HepG2 (cell line): ENCODE measurements around the gene CDC42SE2. TPM values are rescaled to one million over a fixed set of nuclear protein-coding genes. Genes with fewer than 3 reads are reported as not detected.
A peak's percentile ranks its signal among the peaks of the same experiment; 100 is the strongest.

Source experiments
- BRD4 ChIP-seq: sonication (generic); formaldehyde crosslinking; IDR thresholded peaks from 2 replicates; pipeline ENCODE4 v1.4.0; 2020; ENCODE audit warnings: missing genetic modification reagents
- HOXD1 ChIP-seq: sonication (generic); formaldehyde crosslinking; IDR thresholded peaks from 2 replicates; pipeline ENCODE4 v1.5.0; 2020; ENCODE audit warnings: missing genetic modification reagents
- IKZF4 ChIP-seq: sonication (generic); formaldehyde crosslinking; IDR thresholded peaks from 2 replicates; pipeline ENCODE4 v1.5.1; 2020; ENCODE audit warnings: borderline replicate concordance, mild to moderate bottlenecking, low read depth, missing genetic modification reagents; ENCODE audit errors: not compliant biosample characterization
- MTA3 ChIP-seq: sonication (generic); formaldehyde crosslinking; IDR thresholded peaks from 2 replicates; pipeline ENCODE4 v1.4.0; 2020; ENCODE audit warnings: missing genetic modification reagents
- NCOA1 ChIP-seq: sonication (generic); formaldehyde crosslinking; IDR thresholded peaks from 2 replicates; pipeline ENCODE4 v1.9.0; 2021; ENCODE audit warnings: missing genetic modification reagents
- NRL ChIP-seq: sonication (generic); formaldehyde crosslinking; IDR thresholded peaks from 2 replicates; pipeline ENCODE4 v1.5.0; 2020; ENCODE audit warnings: missing genetic modification reagents, mild to moderate bottlenecking, moderate library complexity, borderline replicate concordance
- PPARG ChIP-seq: conservative IDR thresholded peaks from 2 replicates; pipeline ENCODE4 v1.6.1; 2016; ENCODE audit warnings: missing biosample characterization, missing genetic modification reagents
- RAD21 ChIP-seq: fragments of 450-650 bp; formaldehyde crosslinking; IDR thresholded peaks from 2 replicates; pipeline ENCODE4 v1.5.0; 2020; ENCODE audit warnings: mild to moderate bottlenecking
- ZNF101 ChIP-seq: sonication (generic); formaldehyde crosslinking; IDR thresholded peaks from 2 replicates; pipeline ENCODE4 v1.4.0; 2020; ENCODE audit warnings: mild to moderate bottlenecking, low read depth, missing genetic modification reagents, borderline replicate concordance
- ZNF567 ChIP-seq: sonication (generic); formaldehyde crosslinking; IDR thresholded peaks from 2 replicates; pipeline ENCODE4 v1.8.1; 2023; ENCODE audit warnings: mild to moderate bottlenecking, missing genetic modification reagents, borderline replicate concordance
- polyA plus RNA-seq, 8 experiments: library from polyadenylated mRNA; depleted of rRNA in 3 of 8; stranded (reverse) in 7 of 8; unstranded in 1 of 8; fragments of >200 nt; fragmentation: Illumina TruSeq in 4 of 8; extraction: Trizol in 4 of 8; gene quantifications; 2 replicates each; pipeline versions ENCODE4 v1.2.1 to v1.2.3, GENCODE V29; 2011 to 2016; ENCODE audit warnings: low read depth in 4 of 8, missing spikeins in 1 of 8, mixed read lengths in 1 of 8; ENCODE audit not compliant: insufficient read depth in 1 of 8
- total RNA-seq, 5 experiments: library from RNA; depleted of rRNA; stranded (reverse); fragments of >200 nt; fragmentation: Illumina TruSeq; extraction: Trizol; gene quantifications; 2 replicates each; pipeline ENCODE4 v1.2.3, GENCODE V29; 2016; ENCODE audit warnings: low read depth in 1 of 5
- TF ChIP-seq, protein P1 (sequence below): sonication (generic); formaldehyde crosslinking; IDR thresholded peaks from 2 replicates; pipeline ENCODE4 v1.9.0; 2022; ENCODE audit warnings: missing genetic modification reagents, mild to moderate bottlenecking, borderline replicate concordance
- TF ChIP-seq, protein P2 (sequence below): sonication (generic); formaldehyde crosslinking; IDR thresholded peaks from 2 replicates; pipeline ENCODE4 v1.4.0; 2020; ENCODE audit warnings: mild to moderate bottlenecking, low read depth, missing genetic modification reagents
- TF ChIP-seq, protein P3 (sequence below): sonication (generic); formaldehyde crosslinking; IDR thresholded peaks from 2 replicates; pipeline ENCODE4 v1.5.0; 2020; ENCODE audit warnings: mild to moderate bottlenecking, missing genetic modification reagents, moderate library complexity
- TF ChIP-seq, protein P4 (sequence below): sonication (generic); formaldehyde crosslinking; IDR thresholded peaks from 2 replicates; pipeline ENCODE4 v1.4.0; 2020; ENCODE audit warnings: missing genetic modification reagents, borderline replicate concordance
- TF ChIP-seq, protein P5 (sequence below): sonication (generic); formaldehyde crosslinking; IDR thresholded peaks from 2 replicates; pipeline ENCODE4 v1.5.1; 2020; ENCODE audit warnings: mild to moderate bottlenecking, missing genetic modification reagents
- TF ChIP-seq, protein P6 (sequence below): sonication (generic); formaldehyde crosslinking; IDR thresholded peaks from 2 replicates; pipeline ENCODE4 v1.4.0; 2020; ENCODE audit warnings: missing genetic modification reagents, low read depth, mild to moderate bottlenecking, borderline replicate concordance

Gene CDC42SE2
- total and polyA plus RNA-seq, 2 of the 13 experiments (the other 11 are each of a cell fraction or from before 2014, with no cell fraction given), result 19.6 to 25.0 TPM

DNA sequence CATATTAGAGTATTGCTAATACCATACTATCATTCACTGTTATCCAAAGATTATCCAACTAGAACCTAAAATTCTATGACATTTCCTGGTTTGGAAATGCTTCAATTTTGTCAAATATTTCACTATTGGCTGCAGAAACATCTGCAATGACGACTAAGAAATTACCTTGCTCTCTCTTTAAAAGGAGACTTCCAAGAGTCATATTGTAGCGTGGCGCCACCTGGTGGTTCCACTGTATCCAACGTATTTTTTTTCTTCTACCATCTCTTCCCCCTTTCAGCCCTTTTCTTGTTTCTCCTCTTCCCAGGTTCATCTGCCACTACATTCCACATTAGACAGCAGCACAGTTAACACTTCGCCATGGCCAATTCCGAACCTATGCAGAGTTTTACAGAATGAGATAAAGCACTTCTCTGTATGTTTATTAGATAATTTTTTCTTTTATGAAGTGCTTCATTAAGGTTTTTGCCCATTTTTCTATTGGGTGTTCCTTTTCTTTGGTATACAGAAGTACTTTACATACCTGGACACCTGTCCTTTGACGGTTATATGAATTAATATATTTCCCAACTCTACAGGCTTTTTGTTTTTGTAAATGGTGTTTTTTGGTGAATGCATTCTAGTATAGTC lies 153.5 kb downstream of the CDC42SE2 start (continued):
- TF ChIP-seq, protein P1, sequence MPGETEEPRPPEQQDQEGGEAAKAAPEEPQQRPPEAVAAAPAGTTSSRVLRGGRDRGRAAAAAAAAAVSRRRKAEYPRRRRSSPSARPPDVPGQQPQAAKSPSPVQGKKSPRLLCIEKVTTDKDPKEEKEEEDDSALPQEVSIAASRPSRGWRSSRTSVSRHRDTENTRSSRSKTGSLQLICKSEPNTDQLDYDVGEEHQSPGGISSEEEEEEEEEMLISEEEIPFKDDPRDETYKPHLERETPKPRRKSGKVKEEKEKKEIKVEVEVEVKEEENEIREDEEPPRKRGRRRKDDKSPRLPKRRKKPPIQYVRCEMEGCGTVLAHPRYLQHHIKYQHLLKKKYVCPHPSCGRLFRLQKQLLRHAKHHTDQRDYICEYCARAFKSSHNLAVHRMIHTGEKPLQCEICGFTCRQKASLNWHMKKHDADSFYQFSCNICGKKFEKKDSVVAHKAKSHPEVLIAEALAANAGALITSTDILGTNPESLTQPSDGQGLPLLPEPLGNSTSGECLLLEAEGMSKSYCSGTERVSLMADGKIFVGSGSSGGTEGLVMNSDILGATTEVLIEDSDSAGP (CRISPR knock-in tag), result no peak
- TF ChIP-seq, protein P2, sequence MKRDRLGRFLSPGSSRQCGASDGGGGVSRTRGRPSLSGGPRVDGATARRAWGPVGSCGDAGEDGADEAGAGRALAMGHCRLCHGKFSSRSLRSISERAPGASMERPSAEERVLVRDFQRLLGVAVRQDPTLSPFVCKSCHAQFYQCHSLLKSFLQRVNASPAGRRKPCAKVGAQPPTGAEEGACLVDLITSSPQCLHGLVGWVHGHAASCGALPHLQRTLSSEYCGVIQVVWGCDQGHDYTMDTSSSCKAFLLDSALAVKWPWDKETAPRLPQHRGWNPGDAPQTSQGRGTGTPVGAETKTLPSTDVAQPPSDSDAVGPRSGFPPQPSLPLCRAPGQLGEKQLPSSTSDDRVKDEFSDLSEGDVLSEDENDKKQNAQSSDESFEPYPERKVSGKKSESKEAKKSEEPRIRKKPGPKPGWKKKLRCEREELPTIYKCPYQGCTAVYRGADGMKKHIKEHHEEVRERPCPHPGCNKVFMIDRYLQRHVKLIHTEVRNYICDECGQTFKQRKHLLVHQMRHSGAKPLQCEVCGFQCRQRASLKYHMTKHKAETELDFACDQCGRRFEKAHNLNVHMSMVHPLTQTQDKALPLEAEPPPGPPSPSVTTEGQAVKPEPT (CRISPR knock-in tag), result no peak
- no peak for TF ChIP-seq BRD4
- TF ChIP-seq ZNF567 (CRISPR knock-in tag), result no peak
- no peak for TF ChIP-seq NRL (CRISPR knock-in tag)
- no peak for TF ChIP-seq NCOA1 (CRISPR knock-in tag)
- no peak for TF ChIP-seq PPARG (CRISPR knock-in tag)
- TF ChIP-seq HOXD1 (CRISPR knock-in tag), result no peak
- TF ChIP-seq RAD21 (CRISPR knock-in tag), result 0 out of 2 replicates have a peak, but pooled peaks have one; percentile 28
- no peak for TF ChIP-seq IKZF4 (CRISPR knock-in tag)
- no peak for TF ChIP-seq MTA3
- TF ChIP-seq, protein P3, sequence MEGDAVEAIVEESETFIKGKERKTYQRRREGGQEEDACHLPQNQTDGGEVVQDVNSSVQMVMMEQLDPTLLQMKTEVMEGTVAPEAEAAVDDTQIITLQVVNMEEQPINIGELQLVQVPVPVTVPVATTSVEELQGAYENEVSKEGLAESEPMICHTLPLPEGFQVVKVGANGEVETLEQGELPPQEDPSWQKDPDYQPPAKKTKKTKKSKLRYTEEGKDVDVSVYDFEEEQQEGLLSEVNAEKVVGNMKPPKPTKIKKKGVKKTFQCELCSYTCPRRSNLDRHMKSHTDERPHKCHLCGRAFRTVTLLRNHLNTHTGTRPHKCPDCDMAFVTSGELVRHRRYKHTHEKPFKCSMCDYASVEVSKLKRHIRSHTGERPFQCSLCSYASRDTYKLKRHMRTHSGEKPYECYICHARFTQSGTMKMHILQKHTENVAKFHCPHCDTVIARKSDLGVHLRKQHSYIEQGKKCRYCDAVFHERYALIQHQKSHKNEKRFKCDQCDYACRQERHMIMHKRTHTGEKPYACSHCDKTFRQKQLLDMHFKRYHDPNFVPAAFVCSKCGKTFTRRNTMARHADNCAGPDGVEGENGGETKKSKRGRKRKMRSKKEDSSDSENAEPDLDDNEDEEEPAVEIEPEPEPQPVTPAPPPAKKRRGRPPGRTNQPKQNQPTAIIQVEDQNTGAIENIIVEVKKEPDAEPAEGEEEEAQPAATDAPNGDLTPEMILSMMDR (CRISPR knock-in tag), result peak; percentile 79
- TF ChIP-seq, protein P4, sequence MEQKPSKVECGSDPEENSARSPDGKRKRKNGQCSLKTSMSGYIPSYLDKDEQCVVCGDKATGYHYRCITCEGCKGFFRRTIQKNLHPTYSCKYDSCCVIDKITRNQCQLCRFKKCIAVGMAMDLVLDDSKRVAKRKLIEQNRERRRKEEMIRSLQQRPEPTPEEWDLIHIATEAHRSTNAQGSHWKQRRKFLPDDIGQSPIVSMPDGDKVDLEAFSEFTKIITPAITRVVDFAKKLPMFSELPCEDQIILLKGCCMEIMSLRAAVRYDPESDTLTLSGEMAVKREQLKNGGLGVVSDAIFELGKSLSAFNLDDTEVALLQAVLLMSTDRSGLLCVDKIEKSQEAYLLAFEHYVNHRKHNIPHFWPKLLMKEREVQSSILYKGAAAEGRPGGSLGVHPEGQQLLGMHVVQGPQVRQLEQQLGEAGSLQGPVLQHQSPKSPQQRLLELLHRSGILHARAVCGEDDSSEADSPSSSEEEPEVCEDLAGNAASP (CRISPR knock-in tag), result no peak
- TF ChIP-seq, protein P5, sequence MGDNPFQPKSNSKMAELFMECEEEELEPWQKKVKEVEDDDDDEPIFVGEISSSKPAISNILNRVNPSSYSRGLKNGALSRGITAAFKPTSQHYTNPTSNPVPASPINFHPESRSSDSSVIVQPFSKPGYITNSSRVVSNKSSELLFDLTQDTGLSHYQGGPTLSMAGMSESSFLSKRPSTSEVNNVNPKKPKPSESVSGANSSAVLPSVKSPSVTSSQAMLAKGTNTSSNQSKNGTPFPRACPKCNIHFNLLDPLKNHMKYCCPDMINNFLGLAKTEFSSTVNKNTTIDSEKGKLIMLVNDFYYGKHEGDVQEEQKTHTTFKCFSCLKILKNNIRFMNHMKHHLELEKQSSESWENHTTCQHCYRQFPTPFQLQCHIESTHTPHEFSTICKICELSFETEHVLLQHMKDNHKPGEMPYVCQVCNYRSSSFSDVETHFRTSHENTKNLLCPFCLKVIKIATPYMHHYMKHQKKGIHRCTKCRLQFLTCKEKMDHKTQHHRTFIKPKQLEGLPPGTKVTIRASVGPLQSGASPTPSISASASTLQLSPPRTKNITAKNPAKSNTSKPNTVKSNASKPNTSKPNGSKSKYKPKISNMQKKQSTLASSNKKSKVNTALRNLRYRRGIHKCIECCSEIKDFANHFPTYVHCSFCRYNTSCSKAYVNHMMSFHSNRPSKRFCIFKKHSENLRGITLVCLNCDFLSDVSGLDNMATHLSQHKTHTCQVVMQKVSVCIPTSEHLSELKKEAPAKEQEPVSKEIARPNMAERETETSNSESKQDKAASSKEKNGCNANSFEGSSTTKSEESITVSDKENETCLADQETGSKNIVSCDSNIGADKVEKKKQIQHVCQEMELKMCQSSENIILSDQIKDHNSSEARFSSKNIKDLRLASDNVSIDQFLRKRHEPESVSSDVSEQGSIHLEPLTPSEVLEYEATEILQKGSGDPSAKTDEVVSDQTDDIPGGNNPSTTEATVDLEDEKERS (CRISPR knock-in tag), result 0 out of 2 replicates have a peak, but pooled peaks have one; percentile 26
- TF ChIP-seq, protein P6, sequence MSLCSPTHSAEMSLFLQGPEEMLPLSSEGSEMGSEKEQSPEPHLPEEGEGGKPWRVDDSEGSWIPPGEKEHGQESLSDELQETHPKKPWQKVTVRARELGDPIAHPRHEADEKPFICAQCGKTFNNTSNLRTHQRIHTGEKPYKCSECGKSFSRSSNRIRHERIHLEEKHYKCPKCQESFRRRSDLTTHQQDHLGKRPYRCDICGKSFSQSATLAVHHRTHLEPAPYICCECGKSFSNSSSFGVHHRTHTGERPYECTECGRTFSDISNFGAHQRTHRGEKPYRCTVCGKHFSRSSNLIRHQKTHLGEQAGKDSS, result no peak
- TF ChIP-seq ZNF101, result no peak
